Endothelial cell of umbilical vein (primary cell): ENCODE measurements around the gene MICB.

Experiments
- CTCF ChIP-seq, 2 donors: IDR thresholded peaks; 1 replicate in 1 of 2; 2 replicates in 1 of 2; pipeline ENCODE4 v1.5.1; 2011; ENCODE audit warnings: low read length in 2 of 2, mild to moderate bottlenecking in 2 of 2, moderate library complexity in 2 of 2, control low read depth in 1 of 2, inconsistent platforms in 1 of 2, low read depth in 1 of 2; ENCODE audit not compliant: insufficient read depth in 1 of 2; ENCODE audit errors: extremely low read depth in 1 of 2
- EZH2 ChIP-seq: IDR thresholded peaks from 2 replicates; pipeline ENCODE4 v1.6.1; 2012; ENCODE audit warnings: borderline replicate concordance, low read depth, mild to moderate bottlenecking, moderate library complexity, low read length, inconsistent platforms; ENCODE audit not compliant: severe bottlenecking
- MYC ChIP-seq: IDR thresholded peaks from one replicate; pipeline ENCODE4 v1.6.1; 2011; ENCODE audit warnings: mild to moderate bottlenecking, low read depth, low read length
- POLR2A ChIP-seq: IDR thresholded peaks from 2 replicates; pipeline ENCODE4 v1.6.1; 2012; ENCODE audit warnings: low read depth, mild to moderate bottlenecking, control low read depth, low read length

- TF ChIP-seq CTCF (IDR thresholded peaks at IDR 0.05; ENCODE audit: extremely low read depth in 1 of 2, insufficient read depth in 1 of 2, low read depth in 1 of 2, low read length in 2 of 2) (no peak), POLR2A (no peak), EZH2 (no peak), MYC (no peak)
These were observed 36.1 kb downstream of the MICB start for GRCh38 chr6:31534011-31534410.
